Measurements from ENCODE around the gene NCKAP5. TPM values are rescaled to one million over a fixed set of nuclear protein-coding genes. Genes with fewer than 3 reads are reported as not detected.

The NCKAP5 gene
- total and polyA plus RNA-seq, 9 of the 15 experiments (the other 6 are each of a cell fraction or from before 2014, with no cell fraction given), result not detected

DNA sequence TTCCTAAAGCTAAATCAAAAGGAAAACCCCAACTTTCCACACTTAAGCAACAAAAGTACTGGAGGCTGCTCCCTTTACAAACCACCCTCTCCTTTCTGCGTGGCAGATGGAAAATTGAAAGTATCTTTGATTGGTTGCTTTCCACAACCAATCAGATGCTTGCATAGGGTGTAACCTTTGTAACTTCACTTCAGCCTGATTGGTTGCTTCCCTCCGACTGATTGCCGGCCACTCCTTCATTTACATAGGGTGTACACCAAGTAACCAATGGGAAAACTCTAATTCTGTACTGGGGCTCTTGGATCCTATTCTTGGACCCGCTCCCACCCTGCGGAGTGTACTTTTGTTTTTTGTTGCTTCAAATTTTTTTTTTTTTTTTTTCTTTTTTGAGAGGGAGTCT is 297.7 kb downstream of the NCKAP5 start:
- BruUV-seq (replicated peaks), result no TSS peak
- no peaks in the 10 kb centered on the region for H3K36me3 ChIP-seq (ENCODE audit: control insufficient read depth, insufficient read depth, low read length)
- H3K27ac ChIP-seq (ENCODE audit: extremely low read depth, low read depth, low read length), result no peak overlapping the region
- H3K9me3 ChIP-seq (replicated peaks; ENCODE audit: control insufficient read depth, insufficient read depth, low read depth, low read length), result no peaks in the 10 kb centered on the region
- H3K79me2 ChIP-seq (ENCODE audit: control insufficient read depth, insufficient read depth, low read length), result no peaks in the 10 kb centered on the region
- DNase-seq (ENCODE audit: extremely low read depth in 1 of 4, low spot score in 3 of 4), result peak in 1 of 4 experiments; percentile 7
- POLR2A ChIA-PET, result no interaction called here
- no peak overlapping the region for H3K4me3 ChIP-seq
- FAIRE-seq, result no peak
- H3K4me1 ChIP-seq (replicated peaks in 1 of 2; ENCODE audit: control insufficient read depth in 2 of 2, insufficient read depth in 2 of 2, low read length in 2 of 2), result no peaks in the 10 kb centered on the region
- no peaks in the 10 kb centered on the region for H4K20me1 ChIP-seq (replicated peaks; ENCODE audit: control insufficient read depth, insufficient read depth, low read length)
- CTCF ChIA-PET (ENCODE audit: low intra/inter-chr PET ratio), result no interaction called here
- no peak overlapping the region for H3K4me2 ChIP-seq (ENCODE audit: insufficient read depth, low read length)
- 0% methylated on average over 5 of the region's 5 CpGs for WGBS (ENCODE audit: insufficient coverage, low coverage, missing lambda C conversion rate)
- H3K27me3 ChIP-seq (ENCODE audit: control insufficient read depth in 2 of 2, insufficient read depth in 2 of 2, low read length in 2 of 2), result no peaks in the 10 kb centered on the region
- intact Hi-C loops (cut with micrococcal nuclease), result no loop called here
- ATAC-seq, result peak; percentile 53; the same call in 2 of the 3 replicates
- H2AFZ ChIP-seq (ENCODE audit: low read depth, low read length), result no peak overlapping the region
- TF ChIP-seq GABPB2 (CRISPR knock-in tag; conservative IDR thresholded peaks at IDR 0.05), result no peak
- TF ChIP-seq TOE1 (IDR thresholded peaks at IDR 0.05; ENCODE audit: borderline replicate concordance), result no peak
- TF ChIP-seq TOE1 (CRISPR knock-in tag; IDR thresholded peaks at IDR 0.05; ENCODE audit: borderline replicate concordance, low read depth), result no peak
- no peak for TF ChIP-seq ELF4 (CRISPR knock-in tag; IDR thresholded peaks at IDR 0.05)
- TF ChIP-seq ZBTB1 (CRISPR knock-in tag; IDR thresholded peaks at IDR 0.05; ENCODE audit: borderline replicate concordance, low read depth), result no peak
- no peak for TF ChIP-seq CBFB (CRISPR knock-in tag; IDR thresholded peaks at IDR 0.05)
- TF ChIP-seq E2F3 (CRISPR knock-in tag; IDR thresholded peaks at IDR 0.05), result no peak
- no peak for TF ChIP-seq ATF7 (IDR thresholded peaks at IDR 0.05)
- TF ChIP-seq FOXM1 (IDR thresholded peaks at IDR 0.05; ENCODE audit: low read depth), result no peak
- TF ChIP-seq FOXM1 (CRISPR knock-in tag; IDR thresholded peaks at IDR 0.05; ENCODE audit: low read depth), result no peak
- TF ChIP-seq PTRF (tag; IDR thresholded peaks at IDR 0.05), result no peak
- TF ChIP-seq TFAM (CRISPR knock-in tag; conservative IDR thresholded peaks at IDR 0.05), result no peak
- TF ChIP-seq ZNF785 (CRISPR knock-in tag; IDR thresholded peaks at IDR 0.05), result no peak
- TF ChIP-seq SRSF3 (IDR thresholded peaks at IDR 0.05; ENCODE audit: insufficient read depth, low read length), result no peak
- in situ Hi-C loops (cut with MboI), result no loop called here
- H3K9ac ChIP-seq (ENCODE audit: insufficient read depth in 1 of 2, low read depth in 2 of 2, low read length in 2 of 2), result no peak overlapping the region
- H3K9me1 ChIP-seq (ENCODE audit: control insufficient read depth, insufficient read depth, low read length), result no peaks in the 10 kb centered on the region

All from K562 (cell line).